HUES48 (cell line): Measurements from ENCODE around the gene PRMT6.
"Not testable (repeated sequence)": the region's sequence is repeated elsewhere in the genome, so short reads cannot be mapped to it uniquely, and the experiment has no call there.

ENCODE experiments used
- H3K27ac ChIP-seq: one replicate; pipeline ENCODE4 v1.7.0; 2013; ENCODE audit warnings: low read depth, low read length, inconsistent platforms
- H3K27me3 ChIP-seq: 2 replicates; pipeline ENCODE4 v1.6.1; 2013; ENCODE audit warnings: mild to moderate bottlenecking, low read length; ENCODE audit not compliant: control insufficient read depth, insufficient read depth
- H3K36me3 ChIP-seq: 2 replicates; pipeline ENCODE4 v1.6.1; 2013; ENCODE audit warnings: low read length; ENCODE audit not compliant: control insufficient read depth, insufficient read depth
- H3K4me1 ChIP-seq: 2 replicates; pipeline ENCODE4 v1.6.1; 2013; ENCODE audit warnings: mild to moderate bottlenecking, low read length; ENCODE audit not compliant: control insufficient read depth, insufficient read depth
- H3K4me3 ChIP-seq: 2 replicates; pipeline ENCODE4 v1.5.1; 2013; ENCODE audit warnings: mild to moderate bottlenecking, low read depth, low read length
- H3K9ac ChIP-seq: 2 replicates; pipeline ENCODE4 v1.6.1; 2013; ENCODE audit warnings: mild to moderate bottlenecking, low read depth, low read length, moderate library complexity
- H3K9me3 ChIP-seq: 2 replicates; pipeline ENCODE4 v1.6.1; 2013; ENCODE audit warnings: low read length; ENCODE audit not compliant: control insufficient read depth, insufficient read depth

The PRMT6 gene

DNA sequence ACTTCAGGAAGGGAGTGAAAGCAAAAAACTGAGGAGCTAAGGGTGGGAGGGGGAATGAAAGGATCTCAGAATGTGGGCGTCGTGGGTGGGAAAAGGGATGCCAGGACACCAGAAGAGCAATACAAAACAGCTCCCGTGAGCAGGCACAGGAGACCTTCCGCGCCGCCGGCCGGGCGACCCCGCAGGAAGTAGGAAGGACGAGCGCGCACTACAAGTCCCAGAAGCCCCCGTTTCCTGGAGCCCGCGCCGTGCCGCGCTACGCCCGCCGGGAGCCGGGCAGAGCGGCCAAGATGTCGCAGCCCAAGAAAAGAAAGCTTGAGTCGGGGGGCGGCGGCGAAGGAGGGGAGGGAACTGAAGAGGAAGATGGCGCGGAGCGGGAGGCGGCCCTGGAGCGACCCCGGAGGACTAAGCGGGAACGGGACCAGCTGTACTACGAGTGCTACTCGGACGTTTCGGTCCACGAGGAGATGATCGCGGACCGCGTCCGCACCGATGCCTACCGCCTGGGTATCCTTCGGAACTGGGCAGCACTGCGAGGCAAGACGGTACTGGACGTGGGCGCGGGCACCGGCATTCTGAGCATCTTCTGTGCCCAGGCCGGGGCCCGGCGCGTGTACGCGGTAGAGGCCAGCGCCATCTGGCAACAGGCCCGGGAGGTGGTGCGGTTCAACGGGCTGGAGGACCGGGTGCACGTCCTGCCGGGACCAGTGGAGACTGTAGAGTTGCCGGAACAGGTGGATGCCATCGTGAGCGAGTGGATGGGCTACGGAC, at the start of gene PRMT6:
PRMT6 (plus strand) TSS at position 249 of the 771 bp plus-strand sequence; CDS start at position 291, 42 bp downstream.
- Histone ChIP-seq H3K9ac (peak within 1 kb of the TSS; percentile 92), H3K27me3 (no peaks in the 10 kb centered on the region), H3K27ac (peak within 1 kb of the TSS; percentile 79), H3K4me3 (peak within 1 kb of the TSS; percentile 91), H3K4me1 (peaks cover 20% of the 10 kb centered on the region), H3K36me3 (peaks cover 15% of the 10 kb centered on the region), H3K9me3 (no peaks in the 10 kb centered on the region)

DNA sequence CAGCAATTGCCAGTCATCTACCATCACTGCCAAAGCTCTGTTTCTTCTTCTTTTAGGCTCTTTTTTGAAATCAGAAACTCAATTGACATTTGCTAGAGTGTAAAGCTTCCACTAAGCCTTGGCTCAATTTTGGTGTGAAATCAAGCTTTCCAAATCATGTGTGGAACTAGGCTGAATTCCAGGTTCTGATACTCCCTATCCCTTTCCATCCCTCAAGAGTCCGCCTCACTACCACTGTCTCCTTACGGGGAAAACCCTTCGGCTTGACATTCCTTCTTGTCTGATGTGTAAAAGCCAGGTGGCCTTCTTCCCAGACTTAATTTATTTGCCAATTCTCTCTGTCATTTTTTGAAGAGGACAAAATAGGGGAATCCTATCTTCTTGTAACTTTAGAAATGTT, 47.2 kb upstream of the PRMT6 start:
- H3K4me1 ChIP-seq, result no peaks in the 10 kb centered on the region
- no peak overlapping the region for H3K27ac ChIP-seq
- no peaks in the 10 kb centered on the region for H3K27me3 ChIP-seq
- no peak overlapping the region for H3K4me3 ChIP-seq
- no peaks in the 10 kb centered on the region for H3K9me3 ChIP-seq
- no peak overlapping the region for H3K9ac ChIP-seq
- no peaks in the 10 kb centered on the region for H3K36me3 ChIP-seq

DNA sequence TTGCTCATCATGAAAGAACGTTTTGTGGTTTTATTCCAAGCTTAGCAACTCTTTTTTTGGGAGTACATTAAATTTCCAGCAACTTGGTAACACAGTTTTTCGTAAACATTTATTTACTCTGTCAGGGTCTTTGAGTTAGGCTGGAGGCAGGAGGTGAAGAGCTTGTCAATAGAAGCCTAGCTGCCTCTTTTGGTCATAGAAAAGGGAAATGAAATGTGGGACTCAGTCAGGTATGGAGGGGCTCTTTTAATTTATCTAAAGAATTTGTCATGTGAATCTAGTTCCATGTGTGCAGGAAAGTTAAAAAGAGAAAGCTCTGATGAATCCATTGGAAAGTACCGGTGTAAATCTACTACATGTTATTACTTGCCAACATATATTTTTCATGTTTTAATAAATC, 45.9 kb upstream of the PRMT6 start:
- Histone ChIP-seq H3K4me1 (0 out of 2 replicates have a peak, but pooled peaks cover under 1% of the 10 kb centered on the region), H3K9ac (no peak overlapping the region), H3K36me3 (no peaks in the 10 kb centered on the region), H3K27ac (no peak overlapping the region), H3K9me3 (no peaks in the 10 kb centered on the region), H3K4me3 (no peak overlapping the region), H3K27me3 (no peaks in the 10 kb centered on the region)

DNA sequence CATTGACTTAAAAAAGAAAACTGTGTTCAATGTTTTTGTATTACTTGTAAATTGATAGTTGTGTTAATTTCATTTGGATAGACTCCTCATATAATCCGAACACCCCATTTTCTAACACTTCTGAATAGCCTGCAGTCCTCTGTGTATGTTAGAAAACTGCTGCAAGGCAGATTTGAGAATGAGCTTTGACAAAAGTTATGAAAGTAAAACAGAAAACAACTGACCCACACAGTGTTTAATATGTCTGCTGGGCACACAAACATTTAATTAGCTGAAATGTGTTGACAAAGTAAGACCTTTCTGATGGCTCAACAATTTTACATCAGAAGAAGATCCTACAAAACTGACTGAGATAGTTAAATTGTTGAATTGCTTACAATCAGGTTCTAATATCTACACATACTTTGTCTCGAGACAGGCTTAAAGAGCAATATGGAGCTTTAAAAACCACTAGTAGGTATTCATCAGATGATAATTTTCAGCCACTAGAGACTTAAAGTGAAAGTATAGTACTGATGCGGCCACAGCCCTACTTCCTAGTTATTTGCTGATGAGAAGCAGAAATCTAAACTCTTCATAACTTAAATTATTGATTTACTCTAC, 40.0 kb upstream of the PRMT6 start:
- Histone ChIP-seq H3K27ac (no peak overlapping the region), H3K4me3 (no peak overlapping the region), H3K9ac (no peak overlapping the region), H3K4me1 (peaks cover 2% of the 10 kb centered on the region; the same call in 1 of the 2 replicates), H3K9me3 (no peaks in the 10 kb centered on the region), H3K36me3 (no peaks in the 10 kb centered on the region), H3K27me3 (no peaks in the 10 kb centered on the region)

DNA sequence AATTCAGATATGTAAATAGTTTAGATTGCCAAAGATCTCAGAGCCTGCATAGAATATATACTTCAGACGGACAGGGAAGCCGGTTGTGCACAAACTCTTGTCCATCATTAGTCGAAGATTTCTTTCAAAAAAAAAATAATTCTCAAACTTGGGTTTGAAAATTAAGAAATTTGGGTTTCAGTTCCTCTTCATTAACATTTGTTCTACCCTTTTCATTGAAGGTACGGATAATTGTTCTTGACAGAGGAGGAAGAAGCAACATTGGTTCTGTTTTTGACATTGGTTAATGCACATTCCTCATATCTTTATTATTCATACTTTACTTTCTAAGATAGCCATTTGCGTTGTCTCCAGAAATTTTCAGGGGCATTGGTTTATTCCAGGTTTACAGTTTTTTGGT, 38.0 kb upstream of the PRMT6 start:
- Histone ChIP-seq H3K27ac (no peak overlapping the region), H3K36me3 (no peaks in the 10 kb centered on the region), H3K9ac (no peak overlapping the region), H3K9me3 (no peaks in the 10 kb centered on the region), H3K27me3 (no peaks in the 10 kb centered on the region), H3K4me3 (no peak overlapping the region), H3K4me1 (peaks cover 2% of the 10 kb centered on the region; the same call in 1 of the 2 replicates)

DNA sequence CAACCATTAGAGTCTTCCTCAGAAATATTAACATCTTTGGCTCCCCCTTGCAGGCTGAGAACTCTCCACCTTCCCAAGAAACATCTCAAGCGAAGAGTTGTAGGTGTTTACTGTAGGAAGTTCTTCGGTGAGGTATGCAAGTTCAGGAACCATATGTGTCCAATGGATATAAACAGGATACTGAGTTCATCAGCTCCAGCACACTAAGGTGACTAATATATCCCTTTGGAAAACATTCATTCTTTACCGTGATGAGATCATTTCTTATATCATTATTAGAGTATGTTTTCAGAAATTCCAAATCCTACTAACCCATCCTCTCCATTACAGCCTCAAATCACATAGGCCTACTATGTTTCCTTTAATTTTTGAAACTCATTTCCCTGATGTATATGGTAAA, 37.3 kb upstream of the PRMT6 start:
- H3K9ac ChIP-seq, result no peak overlapping the region
- no peaks in the 10 kb centered on the region for H3K9me3 ChIP-seq
- H3K36me3 ChIP-seq, result no peaks in the 10 kb centered on the region
- H3K4me1 ChIP-seq, result peaks cover 2% of the 10 kb centered on the region; the same call in 1 of the 2 replicates
- no peaks in the 10 kb centered on the region for H3K27me3 ChIP-seq
- H3K27ac ChIP-seq, result no peak overlapping the region
- H3K4me3 ChIP-seq, result no peak overlapping the region

DNA sequence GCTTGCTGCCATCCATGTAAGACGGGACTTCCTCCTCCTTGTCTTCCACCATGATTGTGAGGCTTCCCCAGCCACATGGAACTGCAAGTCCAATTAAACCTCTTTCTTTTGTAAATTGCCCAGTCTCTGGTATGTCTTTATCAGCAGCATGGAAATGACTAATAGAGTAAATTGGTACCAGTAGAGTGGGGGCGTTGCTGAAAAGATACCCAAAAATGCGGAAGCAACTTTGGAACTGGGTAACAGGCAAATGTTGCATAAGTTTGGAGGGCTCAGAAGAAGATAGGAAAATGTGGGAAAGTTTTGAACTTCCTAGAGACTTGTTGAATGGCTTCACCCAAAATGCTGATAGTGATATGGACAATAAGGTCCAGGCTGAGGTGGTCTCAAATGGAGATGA, 17.6 kb upstream of the PRMT6 start:
- H3K27ac ChIP-seq, H3K9me3 ChIP-seq, H3K27me3 ChIP-seq, H3K4me1 ChIP-seq, H3K9ac ChIP-seq, H3K36me3 ChIP-seq, H3K4me3 ChIP-seq: not testable (repeated sequence)

DNA sequence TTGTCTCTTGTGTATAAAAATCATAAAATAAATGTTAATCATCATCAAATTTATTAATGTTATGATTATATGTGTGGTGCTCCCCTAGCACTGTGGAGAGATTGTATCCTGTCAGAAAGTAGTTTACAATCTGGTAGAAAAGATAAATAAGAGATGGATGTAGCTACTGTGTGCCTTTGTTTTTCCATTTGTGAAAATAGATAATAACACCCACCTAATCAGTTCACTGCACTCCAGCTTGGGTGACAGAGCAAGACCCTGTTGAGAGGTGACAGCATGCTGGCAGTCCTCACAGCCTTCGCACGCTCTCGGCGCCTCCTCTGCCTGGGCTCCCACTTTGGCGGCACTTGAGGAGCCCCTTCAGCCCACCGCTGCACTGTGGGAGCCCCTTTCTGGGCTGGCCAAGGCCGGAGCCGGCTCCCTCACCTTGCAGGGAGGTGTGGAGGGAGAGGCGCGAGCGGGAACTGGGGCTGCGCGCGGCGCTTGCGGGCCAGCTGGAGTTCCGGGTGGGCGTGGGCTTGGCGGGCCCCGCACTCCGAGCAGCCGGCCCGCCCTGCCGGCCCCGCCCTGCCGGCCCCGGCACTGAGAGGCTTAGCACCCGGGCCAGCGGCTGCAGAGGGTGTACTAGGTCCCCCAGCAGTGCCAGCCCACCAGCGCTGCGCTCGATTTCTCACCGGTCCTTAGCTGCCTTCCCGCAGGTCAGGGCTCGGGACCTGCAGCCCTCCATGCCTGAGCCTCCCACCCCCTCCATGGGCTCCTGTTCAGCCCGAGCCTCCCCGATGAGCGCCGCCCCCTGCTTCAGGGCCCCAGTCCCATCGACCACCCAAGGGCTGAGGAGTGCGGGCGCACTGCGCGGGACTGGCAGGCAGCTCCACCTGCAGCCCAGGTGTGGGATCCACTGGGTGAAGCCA, 11.9 kb upstream of the PRMT6 start:
- not testable (repeated sequence) for H3K9ac ChIP-seq, H3K9me3 ChIP-seq

DNA sequence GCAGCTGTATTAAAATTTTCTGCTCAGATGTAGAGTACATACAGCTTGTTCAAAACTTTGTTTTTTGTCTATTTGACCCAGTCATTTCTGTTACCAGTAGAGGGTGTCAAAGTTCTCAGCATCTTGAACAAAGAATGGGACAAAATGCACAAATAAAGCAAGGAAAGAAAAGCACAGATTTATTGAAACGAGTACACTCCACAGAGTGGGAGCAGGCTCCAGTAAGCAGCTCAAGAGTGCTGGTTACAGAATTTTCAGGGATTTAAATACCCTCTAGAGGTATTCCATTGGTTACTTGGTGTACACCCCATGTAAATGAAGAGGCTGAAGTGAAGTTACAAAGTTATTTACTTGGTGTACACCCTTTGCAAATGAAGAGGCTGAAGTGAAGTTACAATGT, 8.9 kb upstream of the PRMT6 start:
- no peaks in the 10 kb centered on the region for H3K27me3 ChIP-seq
- no peaks in the 10 kb centered on the region for H3K4me1 ChIP-seq
- H3K4me3 ChIP-seq, result no peak overlapping the region
- no peak overlapping the region for H3K9ac ChIP-seq
- no peaks in the 10 kb centered on the region; the same call in 1 of the 2 replicates for H3K9me3 ChIP-seq
- H3K27ac ChIP-seq, result no peak overlapping the region
- H3K36me3 ChIP-seq, result no peaks in the 10 kb centered on the region

More for the DNA sequence above, 11.9 kb upstream of the PRMT6 start:
- not testable (repeated sequence) for H3K27ac ChIP-seq, H3K36me3 ChIP-seq, H3K4me3 ChIP-seq, H3K4me1 ChIP-seq, H3K27me3 ChIP-seq

DNA sequence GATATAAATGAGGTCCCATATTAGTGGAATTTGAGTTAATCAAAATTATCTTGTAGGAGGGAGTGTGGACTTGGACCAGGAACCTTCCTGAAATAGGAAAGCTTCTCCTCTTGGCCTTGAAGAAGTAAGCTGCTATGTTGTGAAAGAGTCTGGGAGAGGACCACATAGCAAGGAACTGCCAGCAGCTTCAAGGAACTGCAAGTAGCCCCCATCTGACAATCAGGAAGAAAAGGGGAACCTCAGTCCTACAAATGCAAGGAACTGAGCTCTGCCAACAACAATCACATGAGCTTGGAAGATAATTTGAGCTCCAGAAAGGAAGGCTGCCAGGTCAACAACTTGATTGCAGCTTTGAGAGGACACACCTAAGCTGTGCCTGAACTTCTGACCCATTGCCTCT, 8.2 kb upstream of the PRMT6 start:
- no peak overlapping the region for H3K4me3 ChIP-seq
- no peaks in the 10 kb centered on the region for H3K4me1 ChIP-seq
- no peak overlapping the region for H3K27ac ChIP-seq
- no peak overlapping the region for H3K9ac ChIP-seq
- H3K36me3 ChIP-seq, result no peaks in the 10 kb centered on the region
- no peaks in the 10 kb centered on the region; the same call in 1 of the 2 replicates for H3K9me3 ChIP-seq
- no peaks in the 10 kb centered on the region for H3K27me3 ChIP-seq
